ENCODE data around the gene AXL.

Gene AXL

GRCh38 chr19:41310033-41310831, 91.2 kb downstream of the AXL start, which contains the start of gene CCDC97:
Gene CCDC97, plus strand, starts transcription at chr19:41310172. Its CDS starts 139 bp downstream, at chr19:41310311.
- peak; percentile 79 for DNase-seq

GRCh38 chr19:41311072-41311471, 92.0 kb downstream of the AXL start:
- no peak for DNase-seq

All from NK-92 treated with Interleukin-12 subunit alpha and Interleukin-12 subunit beta, amount 100 ng/mL, for 24 hours (cell line).